Body of pancreas (tissue), 4 donors: ENCODE data around the gene PPTC7. TPM values are rescaled to one million over a fixed set of nuclear protein-coding genes. Genes with fewer than 3 reads are reported as not detected.
"Not testable (repeated sequence)": the region's sequence is repeated elsewhere in the genome, so short reads cannot be mapped to it uniquely, and the experiment has no call there.

Experiments
- ATAC-seq: fragments of 150-250 bp; one replicate; pipeline ENCODE4 v1.9.1; 2016
- DNase-seq, 4 donors: peaks; one replicate each; pipeline ENCODE4 v3.0.0-alpha.2; 2019
- H3K27ac ChIP-seq, 4 donors: fragments of 200-600 bp; sonication (generic); 1 replicate in 3 of 4; 2 replicates in 1 of 4; pipeline versions ENCODE4 v1.5.1 to v1.6.1; 2016 to 2019; ENCODE audit warnings: mild to moderate bottlenecking in 1 of 4, mixed read lengths in 1 of 4, moderate library complexity in 1 of 4
- H3K27me3 ChIP-seq, 2 donors: fragments of 200-600 bp; sonication (generic); one replicate each; pipeline ENCODE4 v1.6.0; 2016; ENCODE audit warnings: mild to moderate bottlenecking in 1 of 2
- H3K36me3 ChIP-seq, 2 donors: fragments of 200-600 bp; sonication (generic); replicated peaks in 1 of 2; 2 replicates each; pipeline ENCODE4 v1.5.1; 2016; ENCODE audit warnings: low read depth in 2 of 2; ENCODE audit not compliant: insufficient read depth in 1 of 2
- H3K4me1 ChIP-seq: fragments of 200-600 bp; sonication (generic); one replicate; pipeline ENCODE4 v1.6.0; 2016
- H3K4me3 ChIP-seq, 2 donors: fragments of 200-600 bp; sonication (generic); 1 replicate in 1 of 2; 2 replicates in 1 of 2; pipeline ENCODE4 v1.5.1; 2016 to 2019
- H3K9me3 ChIP-seq, 3 donors: fragments of 200-600 bp; sonication (generic); 1 replicate in 2 of 3; 2 replicates in 1 of 3; pipeline ENCODE4 v1.5.1; 2016
- POLR2A ChIP-seq, 3 donors: fragments of 450-650 bp; IDR thresholded peaks; one replicate each; pipeline ENCODE4 v1.6.1; 2016; ENCODE audit warnings: antibody characterized with exemption in 3 of 3, mild to moderate bottlenecking in 2 of 3
- WGBS, 2 donors: methylation state at CpG; one replicate each; pipeline ENCODE4 v1.1.5; 2017; 5-methylcytosine and 5-hydroxymethylcytosine counted together
- intact Hi-C: fragments of 100-400 bp; cut with DNase I; formaldehyde crosslinking; loops from one replicate; pipeline ENCODE4 v1.15.1; 2023
- total RNA-seq, 2 donors: library from RNA; depleted of rRNA; stranded (reverse); fragments of >200 nt; gene quantifications; one replicate each; pipeline ENCODE4 v1.1.0, GENCODE V29; 2016
- TF ChIP-seq, protein P1 (sequence below), 7 experiments: fragments of 450-650 bp in 4 of 7; fragments of 200-600 bp in 3 of 7; sonication (generic) in 3 of 7; IDR thresholded peaks; one replicate each; pipeline ENCODE4 v1.5.1; 2016 to 2019; ENCODE audit warnings: antibody characterized with exemption in 7 of 7

PPTC7 gene
- total RNA-seq, 2 donors from 2014 or later = 10.1 to 10.5 TPM

DNA sequence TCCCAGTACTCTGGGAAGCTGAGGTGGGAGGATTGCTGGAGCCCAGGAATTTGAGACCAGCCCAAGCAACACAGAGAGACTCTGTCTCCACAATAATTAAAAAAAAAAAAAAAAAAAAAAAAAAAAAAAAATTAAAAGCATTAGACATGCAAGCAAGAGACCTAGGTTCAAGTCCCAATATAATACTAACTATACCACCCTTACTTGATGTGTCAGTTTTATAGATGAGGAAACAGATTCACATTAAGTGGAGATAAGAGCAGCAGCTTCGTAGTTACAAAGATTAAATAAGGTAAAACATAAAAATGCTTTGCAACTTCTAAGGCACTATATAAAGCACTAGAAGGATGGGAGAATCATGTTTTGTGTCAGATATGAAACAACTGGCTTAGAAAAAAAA, 9.1 kb downstream of the PPTC7 start:
- peaks cover 27% of the 10 kb centered on the region for H3K4me1 ChIP-seq
- intact Hi-C loops = no loop called here
- H3K36me3 ChIP-seq = no peaks in the 10 kb centered on the region
- DNase-seq (no peak), ATAC-seq (no peak)
- no peak for TF ChIP-seq POLR2A (IDR thresholded peaks at IDR 0.05)
- TF ChIP-seq, protein P1, sequence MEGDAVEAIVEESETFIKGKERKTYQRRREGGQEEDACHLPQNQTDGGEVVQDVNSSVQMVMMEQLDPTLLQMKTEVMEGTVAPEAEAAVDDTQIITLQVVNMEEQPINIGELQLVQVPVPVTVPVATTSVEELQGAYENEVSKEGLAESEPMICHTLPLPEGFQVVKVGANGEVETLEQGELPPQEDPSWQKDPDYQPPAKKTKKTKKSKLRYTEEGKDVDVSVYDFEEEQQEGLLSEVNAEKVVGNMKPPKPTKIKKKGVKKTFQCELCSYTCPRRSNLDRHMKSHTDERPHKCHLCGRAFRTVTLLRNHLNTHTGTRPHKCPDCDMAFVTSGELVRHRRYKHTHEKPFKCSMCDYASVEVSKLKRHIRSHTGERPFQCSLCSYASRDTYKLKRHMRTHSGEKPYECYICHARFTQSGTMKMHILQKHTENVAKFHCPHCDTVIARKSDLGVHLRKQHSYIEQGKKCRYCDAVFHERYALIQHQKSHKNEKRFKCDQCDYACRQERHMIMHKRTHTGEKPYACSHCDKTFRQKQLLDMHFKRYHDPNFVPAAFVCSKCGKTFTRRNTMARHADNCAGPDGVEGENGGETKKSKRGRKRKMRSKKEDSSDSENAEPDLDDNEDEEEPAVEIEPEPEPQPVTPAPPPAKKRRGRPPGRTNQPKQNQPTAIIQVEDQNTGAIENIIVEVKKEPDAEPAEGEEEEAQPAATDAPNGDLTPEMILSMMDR (IDR thresholded peaks at IDR 0.05) = no peak
- H3K27ac ChIP-seq = no peak overlapping the region
- no peak overlapping the region for H3K4me3 ChIP-seq
- WGBS, 2 donors = 50% methylated on average over 1 of the region's 1 CpG
- H3K9me3 ChIP-seq = no peaks in the 10 kb centered on the region
- H3K27me3 ChIP-seq = no peaks in the 10 kb centered on the region

DNA sequence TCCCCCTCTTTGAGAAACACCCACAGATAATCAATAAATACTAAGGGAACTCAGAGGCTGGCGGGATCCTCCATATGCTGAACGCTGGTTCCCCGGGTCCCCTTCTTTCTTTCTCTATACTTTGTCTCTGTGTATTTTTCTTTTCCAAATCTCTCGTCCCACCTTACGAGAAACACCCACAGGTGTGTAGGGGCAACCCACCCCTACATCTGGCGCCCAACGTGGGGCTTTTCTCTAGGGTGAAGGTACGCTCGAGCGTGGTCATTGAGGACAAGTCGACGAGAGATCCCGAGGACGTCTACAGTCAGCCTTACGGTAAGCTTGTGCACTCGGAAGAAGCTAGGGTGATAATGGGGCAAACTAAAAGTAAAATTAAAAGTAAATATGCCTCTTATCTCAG, 12.3 kb downstream of the PPTC7 start:
- H3K27me3 ChIP-seq, DNase-seq, ATAC-seq, H3K27ac ChIP-seq, H3K9me3 ChIP-seq, intact Hi-C loops, H3K36me3 ChIP-seq, H3K4me3 ChIP-seq: not testable (repeated sequence)
- 95 to 98% methylated on average over 16 of the region's 16 CpGs for WGBS, 2 donors
- H3K4me1 ChIP-seq = peaks cover 24% of the 10 kb centered on the region

DNA sequence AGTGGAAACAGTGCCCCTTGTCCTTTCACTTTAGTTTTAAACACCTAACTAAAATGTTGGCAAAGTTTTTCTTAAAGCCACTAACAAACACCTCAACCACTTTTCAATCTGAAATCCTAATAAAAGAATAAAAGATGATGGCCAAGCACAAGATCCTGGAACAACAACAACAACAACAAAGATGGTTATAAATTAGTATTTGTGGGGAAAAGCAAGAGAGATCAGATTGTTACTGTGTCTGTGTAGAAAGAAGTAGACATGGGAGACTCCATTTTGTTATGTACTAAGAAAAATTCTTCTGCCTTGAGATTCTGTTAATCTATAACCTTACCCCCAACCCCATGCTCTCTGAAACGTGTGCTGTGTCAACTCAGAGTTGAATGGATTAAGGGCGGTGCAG, 13.3 kb downstream of the PPTC7 start:
- H3K36me3 ChIP-seq, H3K4me3 ChIP-seq, H3K9me3 ChIP-seq, ATAC-seq, DNase-seq, intact Hi-C loops, H3K27me3 ChIP-seq, H3K27ac ChIP-seq: not testable (repeated sequence)
- peaks cover 24% of the 10 kb centered on the region for H3K4me1 ChIP-seq
- WGBS, 2 donors = 40% methylated on average over 1 of the region's 2 CpGs; no CpG with 5 or more reads in 1 of the 2 donors

DNA sequence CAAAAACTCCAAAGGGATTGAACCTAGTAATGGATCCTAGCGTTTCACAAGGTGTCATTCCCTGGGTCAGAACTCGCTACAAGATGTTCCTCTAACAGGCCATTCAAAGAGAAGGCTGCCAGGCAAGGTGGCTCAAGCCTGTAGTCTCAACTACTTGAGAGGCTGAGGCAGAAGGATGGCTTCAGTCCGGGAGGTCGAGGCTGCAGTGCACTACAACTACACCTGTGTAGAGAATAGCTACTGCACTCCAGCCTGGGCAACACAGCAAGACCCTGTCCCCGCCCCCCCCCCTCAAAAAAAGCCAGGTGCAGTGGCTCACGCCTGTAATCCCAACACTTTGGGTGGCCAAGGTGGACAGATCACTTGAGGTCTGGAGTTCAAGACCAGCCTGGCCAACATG, 14.4 kb downstream of the PPTC7 start:
- no peak for ATAC-seq
- H3K27me3 ChIP-seq = no peaks in the 10 kb centered on the region
- H3K27ac ChIP-seq = no peak overlapping the region
- TF ChIP-seq, protein P1 (IDR thresholded peaks at IDR 0.05) = no peak
- no peak for TF ChIP-seq POLR2A (IDR thresholded peaks at IDR 0.05)
- whole genome bisulfite sequencing, 2 donors = 94 to 97% methylated on average over 6 of the region's 6 CpGs
- H3K36me3 ChIP-seq = no peaks in the 10 kb centered on the region
- H3K9me3 ChIP-seq = no peaks in the 10 kb centered on the region
- H3K4me3 ChIP-seq = no peak overlapping the region
- peaks cover 30% of the 10 kb centered on the region for H3K4me1 ChIP-seq
- no peak for DNase-seq
- intact Hi-C loops = no loop called here

DNA sequence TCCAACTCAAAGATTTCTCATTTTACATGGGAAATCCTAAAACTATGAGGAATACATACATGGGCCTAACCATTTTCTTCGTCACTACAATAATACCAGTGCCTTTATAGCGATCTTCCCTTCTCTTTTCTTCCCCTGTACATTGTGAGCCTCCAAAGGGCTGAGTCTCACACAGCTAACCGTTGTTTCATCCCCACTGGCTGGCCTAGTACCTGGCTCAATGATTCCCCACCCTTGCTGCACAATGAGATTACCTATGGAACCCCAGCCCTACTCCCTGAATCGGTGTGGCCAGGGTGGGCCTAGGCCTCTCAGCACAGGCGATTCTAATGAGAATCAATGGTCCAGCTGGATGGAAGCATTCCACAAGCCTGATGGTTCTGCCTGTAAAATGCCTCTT, 16.1 kb downstream of the PPTC7 start:
- Histone ChIP-seq H3K9me3 (no peaks in the 10 kb centered on the region), H3K4me1 (peaks cover 43% of the 10 kb centered on the region), H3K4me3 (no peak overlapping the region), H3K27ac (peak overlapping the region in 1 of 4 donors; percentile 55), H3K27me3 (no peaks in the 10 kb centered on the region), H3K36me3 (no peaks in the 10 kb centered on the region)
- intact Hi-C loops = no loop called here
- 90 to 92% methylated on average over 5 of the region's 5 CpGs for WGBS, 2 donors
- ATAC-seq (no peak), DNase-seq (no peak)
- TF ChIP-seq POLR2A (IDR thresholded peaks at IDR 0.05) = no peak
- TF ChIP-seq, protein P1 (IDR thresholded peaks at IDR 0.05) = no peak
